ENCODE results near the gene AP2A2.

AP2A2 gene

DNA sequence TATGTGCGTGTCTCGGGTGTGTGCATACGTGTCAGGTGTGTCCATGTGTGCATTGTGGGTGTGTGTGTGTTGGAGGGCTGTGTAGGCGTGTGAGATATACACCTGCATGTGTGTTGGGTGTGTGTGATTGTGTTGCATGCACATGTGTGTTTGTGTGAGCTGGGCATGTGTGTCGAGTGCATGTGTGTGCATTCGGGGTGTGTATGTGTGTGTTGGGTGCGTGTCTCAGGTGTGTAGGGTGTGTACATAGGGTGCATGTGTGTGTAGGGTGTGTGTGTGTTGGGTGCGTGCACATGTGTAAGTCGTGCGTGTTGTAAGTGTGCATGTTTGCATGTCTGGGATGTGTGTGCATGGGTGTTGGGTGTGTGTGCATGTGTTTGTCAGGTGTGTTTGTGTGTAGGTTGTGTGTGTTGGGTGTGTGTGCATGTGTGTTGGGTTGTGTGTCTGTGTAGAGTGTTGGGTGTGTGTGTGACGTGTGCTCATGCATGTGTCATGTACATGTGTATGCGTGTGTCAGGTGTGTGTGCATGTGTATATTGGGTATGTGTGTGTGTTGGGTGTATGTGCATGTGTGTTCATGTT lies 106.7 kb downstream of the AP2A2 start:
- no peak for DNase-seq

DNA sequence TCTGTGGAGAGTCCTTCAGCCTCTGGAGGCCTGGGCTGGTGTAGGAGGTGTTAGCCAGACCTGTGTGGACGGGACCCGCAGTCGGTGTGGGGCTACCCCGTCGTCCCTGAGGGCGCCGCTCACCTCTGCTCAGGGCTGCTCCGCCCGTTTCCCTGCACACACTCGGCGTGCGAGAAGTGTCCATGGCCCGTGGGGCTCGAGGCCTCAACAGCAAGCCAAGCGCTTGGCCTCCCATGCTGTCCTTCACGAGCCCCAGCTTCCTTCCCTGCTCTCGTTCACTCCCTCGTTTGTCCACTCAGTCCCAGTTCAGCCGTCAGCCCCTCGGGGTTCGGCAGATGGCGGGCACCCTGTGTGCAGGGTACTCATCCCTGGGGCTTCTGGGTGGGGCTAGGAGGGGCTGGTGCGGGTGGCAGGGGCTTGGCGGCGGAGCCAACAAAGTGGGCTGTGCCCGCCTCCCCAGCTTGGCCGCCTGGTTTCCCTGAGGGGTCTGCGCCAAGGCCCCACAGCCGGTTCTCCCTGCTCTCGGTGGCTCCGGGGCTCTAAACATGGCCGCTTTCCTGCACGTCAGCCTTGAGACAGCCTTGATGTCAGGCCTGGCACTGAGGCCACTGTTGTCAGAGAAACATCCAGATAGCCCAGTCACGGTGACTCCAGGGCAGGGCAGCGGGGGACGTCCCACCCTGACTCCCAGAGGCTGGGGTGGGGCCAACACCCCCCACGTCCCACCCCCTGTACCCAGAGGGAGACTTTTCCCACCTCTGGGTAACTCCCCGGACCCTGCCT lies 107.5 kb downstream of the AP2A2 start:
- DNase-seq = no peak

DNA sequence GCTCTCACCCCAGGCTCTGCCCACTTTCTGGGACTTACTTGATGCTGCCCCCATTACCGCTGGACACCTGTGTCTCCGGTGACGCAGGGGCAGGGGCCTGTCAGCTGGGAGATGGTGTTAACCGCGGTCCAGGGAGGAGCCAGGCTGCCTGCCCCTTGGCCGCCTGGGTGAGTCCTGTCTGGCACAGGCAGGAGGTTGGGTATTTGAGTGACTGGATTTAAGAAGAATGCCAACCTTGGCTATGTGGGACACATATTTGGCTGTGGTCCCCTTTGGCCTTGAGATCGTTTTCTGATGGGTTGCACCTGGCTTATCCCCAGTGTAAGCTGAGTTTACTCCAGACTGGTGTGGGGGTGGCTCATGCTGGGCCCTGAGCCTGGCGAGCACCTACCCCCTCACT lies 108.3 kb downstream of the AP2A2 start:
- DNase-seq = no peak

DNA sequence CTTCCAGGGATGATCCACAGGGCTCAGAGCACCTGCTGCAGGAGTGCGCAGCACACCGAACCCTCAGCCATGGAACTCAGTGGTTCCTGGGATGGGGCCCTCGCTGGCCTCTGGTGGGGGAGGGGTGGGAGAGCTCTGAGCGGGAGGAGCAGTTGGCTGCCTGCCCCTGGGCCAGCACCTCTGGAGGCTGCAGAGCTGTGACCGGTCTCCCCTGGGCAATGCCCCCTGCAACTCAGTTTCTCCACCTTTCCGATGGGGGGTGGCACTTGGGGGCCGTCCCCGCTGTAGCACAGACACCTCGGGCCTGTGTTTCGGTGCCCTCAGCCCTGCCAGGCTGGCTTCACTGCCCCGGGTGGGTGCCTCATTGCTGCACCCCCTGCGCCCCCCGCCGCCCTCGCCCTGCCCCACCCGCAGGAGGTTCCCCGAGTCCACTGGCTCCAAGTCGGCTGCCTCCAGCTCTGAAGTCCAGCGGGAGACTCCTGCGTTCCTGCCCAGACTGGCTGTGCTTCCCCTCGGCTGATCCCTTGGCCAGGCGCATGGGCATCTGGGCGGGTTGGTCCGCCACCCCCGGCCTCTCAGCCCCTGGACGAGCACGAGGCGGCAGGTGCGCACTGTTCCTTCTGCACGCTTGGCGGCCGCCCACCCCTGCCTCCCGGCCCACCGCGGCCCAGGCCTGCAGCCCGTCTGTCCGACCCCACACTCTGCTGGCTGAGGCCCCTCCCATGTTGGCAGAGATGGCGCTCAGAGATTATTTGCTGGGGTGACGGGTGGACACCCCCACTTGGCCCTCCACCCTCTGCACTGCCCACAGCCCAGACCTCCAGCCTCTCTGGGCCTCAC lies 109.0 kb downstream of the AP2A2 start:
- no peak for DNase-seq

DNA sequence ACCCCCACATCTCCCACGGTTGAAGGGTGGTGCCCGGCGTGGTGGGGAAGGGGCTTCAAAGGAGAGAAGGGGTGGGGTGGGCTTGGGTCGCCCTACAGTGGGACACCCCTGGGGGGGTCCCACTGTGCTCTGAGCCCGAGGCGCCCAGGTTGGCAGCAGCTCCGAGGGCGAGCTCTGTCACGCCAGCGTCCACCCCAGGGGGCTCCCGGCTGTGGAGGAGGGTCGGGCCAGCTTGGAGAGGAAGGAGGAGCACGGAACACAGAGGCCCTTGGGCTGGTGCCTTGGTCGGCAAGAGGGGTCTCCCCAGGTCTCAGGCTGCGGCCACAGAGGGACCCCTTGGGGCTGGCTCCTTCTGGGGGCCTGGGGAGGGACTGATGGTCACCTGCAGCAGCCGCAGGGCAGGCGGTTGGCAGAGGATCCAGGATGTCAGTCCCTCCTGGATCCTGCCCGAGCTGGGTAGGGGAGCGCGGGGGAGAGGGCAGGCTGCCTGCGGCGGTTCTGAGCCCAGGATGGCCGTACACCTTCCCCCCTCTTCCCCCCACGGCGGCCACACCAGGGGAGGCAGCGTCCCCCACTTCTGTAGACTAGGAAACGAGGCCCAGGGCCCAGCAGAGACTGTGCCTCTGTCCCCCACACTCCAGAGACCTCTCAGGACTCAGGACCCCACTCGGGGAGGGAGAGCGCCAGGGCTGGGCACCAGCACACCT lies 110.1 kb downstream of the AP2A2 start:
- DNase-seq = no peak

DNA sequence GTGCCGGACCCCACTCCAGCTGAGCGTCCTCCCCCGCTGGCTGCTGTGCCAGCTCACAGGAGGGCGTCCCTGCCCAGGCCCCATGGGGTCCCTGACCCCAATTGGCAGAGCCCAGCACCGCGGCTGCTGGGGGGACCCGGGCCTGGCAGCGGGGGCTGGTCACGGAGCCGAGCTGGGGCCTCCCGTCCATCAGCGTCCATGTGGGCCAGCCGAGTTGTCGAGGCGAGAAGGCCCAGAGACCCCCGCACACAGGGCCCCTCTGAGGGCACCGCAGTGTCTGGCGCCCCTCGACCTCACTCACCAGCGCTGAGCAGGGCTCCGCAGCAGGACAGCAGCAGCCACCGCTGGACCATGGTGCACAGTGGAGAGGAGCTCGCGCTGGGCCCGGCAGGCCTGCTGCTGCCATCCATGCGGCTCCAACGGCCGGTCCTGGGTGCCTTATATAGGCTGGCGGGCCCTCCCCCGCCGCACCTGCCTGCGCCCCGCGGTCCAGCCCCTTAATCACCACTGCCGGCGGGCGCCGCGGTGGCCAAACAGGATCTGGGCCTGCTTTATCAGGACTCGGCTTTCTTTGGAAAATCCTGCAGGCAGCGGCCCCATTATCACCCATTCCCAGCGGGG lies 110.7 kb downstream of the AP2A2 start, which contains the start of gene MUC6:
Gene MUC6 (minus strand): TSS at position 416 of the 621 bp plus-strand sequence. CDS start 63 bp downstream, at position 353.
- DNase-seq = no peak

DNA sequence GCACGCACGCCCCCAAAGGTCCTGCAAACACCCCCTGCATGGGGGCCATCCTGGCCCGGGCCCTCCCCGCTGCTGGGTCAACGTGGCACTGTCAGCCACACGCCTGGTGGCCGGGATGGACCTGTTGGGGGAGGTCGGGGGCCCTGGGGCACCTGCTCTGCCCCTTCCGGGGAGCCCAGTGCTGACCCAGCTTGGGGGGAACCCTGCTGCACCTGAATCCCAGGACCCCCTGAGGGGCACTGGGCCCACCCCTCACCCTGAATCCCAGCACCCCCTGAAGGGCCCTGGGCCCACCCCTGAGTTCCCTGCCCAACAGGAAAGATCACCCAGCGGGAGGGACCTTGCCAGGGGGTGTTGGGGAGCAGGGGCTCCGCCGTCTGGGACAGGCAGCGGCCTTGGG lies 111.3 kb downstream of the AP2A2 start:
- no peak for DNase-seq

DNA sequence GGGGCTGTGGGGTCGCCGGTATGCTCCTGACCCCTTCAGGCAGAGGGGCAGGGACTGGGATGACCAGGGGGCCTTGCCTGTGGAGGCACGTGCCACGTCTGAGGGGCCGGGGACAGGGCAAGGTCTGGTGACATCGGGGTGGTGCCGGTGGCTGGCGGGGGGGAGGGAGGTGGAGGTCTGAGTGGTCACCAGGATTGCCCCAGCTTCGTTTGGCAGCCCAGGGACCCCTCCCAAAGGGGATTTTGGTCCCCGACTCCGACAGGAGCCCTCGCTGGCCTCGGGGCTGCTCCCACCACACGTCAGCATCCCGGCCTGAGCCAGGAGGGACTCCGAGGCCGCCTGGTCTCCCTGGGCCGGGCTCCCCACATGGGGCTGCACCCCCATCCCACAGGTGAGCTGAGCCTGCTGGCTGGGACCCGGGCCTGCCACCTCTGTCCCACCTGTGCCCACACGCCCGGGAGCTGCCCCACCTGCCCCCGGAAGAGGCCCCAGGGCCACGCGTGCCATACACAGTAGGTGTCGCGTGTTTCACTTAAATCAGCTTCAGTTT lies 111.9 kb downstream of the AP2A2 start:
- no peak for DNase-seq

DNA sequence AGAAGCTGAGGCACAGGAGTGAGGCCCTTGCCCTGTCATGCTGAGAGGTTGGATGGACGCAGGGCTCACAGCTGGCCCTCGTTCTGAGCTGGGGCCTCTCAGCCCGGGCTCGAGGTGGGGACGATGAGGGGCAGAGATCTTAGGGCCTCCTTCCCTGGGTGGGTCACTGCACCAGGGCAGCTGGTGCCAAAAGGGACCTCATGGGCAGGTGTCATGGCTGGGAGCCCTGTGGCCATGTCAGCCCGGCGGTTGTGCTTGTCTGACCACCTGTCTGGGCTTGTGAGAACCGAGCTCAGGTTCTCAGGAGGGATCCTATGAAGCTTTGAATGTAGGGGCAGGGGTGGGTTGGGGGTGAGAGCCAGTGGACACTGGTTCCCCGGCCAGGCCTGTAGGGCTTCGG lies 112.7 kb downstream of the AP2A2 start:
- DNase-seq = no peak

DNA sequence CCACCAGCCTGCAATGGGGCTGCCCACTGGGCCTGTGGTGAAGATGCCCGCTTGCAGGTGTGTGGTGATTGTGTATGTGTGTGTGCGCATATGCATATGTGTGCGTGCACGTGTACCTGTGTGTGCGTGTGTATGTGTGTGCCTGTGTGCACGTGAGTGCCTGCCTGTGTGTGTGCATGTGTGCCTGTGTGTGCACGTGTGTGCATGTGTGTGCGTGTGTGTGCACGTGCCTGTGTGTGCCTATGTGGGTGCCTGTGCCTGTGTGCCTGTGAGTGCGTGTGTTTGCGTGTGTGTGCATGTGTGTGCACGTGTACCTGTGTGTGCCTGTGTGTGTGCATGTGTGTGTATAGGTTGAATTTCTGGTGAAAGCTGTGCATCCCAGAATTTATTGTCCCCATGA lies 113.3 kb downstream of the AP2A2 start:
- no peak for DNase-seq

DNA sequence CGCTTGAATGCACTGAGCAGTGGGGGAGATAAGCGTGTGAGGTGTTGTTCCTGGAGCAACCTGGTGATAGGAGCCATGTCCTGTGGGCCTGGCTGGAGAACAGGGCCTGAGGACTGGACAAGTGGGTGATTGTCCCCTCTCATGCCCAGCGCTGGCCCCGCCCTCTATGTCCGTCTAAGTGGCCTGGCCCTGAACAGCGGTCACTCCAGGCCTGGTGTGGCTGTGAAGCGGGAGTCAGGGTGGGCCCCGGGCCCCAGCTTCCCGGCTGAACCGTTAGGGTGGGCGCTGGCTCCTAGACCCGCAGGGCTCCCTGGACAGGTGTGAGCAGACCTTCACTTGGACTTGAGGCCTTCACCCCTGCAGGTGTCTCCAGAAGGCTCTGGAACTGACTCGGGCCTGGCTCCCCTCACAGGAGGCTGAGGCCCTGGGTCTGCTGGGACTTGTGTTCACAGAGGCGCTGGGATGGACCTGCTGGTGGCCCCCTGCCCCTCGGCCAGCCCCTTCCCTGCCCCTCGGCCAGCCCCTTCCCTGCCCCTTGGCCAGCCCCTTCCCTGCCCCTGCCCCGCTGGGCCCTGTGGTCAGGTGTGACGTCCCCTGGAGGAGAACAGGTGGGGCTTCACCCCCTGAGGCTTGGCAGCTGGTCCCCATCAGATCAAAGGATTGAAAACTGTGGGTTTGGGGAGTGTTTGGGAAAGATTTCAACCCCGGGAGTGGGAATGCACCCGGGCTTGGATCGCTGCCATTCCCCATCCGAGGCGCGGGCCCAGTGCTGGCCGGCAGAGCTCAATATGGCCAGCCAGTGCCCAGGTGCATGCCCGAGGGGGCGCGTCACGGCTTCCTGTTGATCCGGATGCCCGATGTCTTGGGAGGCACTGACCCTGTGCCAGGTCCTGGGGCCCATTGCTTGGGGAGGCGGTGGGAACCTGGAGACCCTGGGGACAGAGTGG lies 114.1 kb downstream of the AP2A2 start:
- no peak for DNase-seq

DNA sequence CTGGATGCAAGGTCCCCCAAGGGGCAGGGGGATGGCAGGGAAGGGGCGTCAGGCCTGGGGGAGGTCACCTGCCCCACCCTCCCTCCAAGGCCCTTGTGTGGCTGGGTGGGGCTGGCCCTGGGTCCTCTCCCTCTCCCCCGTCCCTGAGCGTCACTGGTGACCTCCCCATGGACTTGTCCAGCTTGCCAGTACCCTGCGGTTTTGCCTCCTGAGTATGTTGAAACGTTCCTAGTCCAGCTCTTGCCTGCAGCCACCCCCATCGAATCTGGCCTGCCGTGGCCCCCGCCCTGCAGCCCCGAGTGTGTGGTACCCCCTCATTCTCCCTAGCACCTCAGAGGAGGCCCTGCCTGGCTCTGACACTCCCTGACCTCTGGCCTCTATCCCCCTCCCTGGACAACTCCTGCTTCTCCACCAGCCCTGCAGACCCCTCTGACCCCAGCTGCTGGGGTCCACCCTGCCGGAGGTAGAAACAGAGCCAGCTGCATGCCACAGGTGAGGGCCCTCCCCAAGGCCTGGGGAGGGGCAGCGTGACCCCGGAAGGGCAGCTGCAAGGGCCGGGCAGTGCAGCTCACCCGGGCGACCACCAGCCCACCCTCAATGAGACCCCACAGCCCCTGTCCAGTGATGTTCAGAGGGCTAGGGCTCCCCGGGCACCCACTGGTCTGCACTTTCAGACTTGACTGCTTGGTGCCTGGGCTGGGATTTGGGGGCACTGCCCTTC lies 114.9 kb downstream of the AP2A2 start:
- no peak for DNase-seq

DNA sequence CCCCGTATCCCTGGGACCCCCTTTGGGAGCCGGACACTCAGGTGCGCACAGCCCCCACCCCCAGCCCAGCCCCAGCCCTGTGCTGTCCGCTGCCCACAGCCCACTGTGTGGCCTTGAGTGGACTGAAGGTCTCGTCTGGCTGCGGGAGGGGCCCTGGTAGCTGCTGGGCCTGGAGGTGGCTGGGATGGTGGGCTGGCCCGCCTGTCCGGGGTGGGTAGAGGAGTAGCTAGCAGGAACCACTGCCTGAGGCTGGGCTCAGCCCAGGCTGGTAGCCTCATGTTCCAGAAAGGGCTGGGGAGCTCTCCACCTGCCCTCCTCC lies 115.4 kb downstream of the AP2A2 start:
- no peak for DNase-seq

DNA sequence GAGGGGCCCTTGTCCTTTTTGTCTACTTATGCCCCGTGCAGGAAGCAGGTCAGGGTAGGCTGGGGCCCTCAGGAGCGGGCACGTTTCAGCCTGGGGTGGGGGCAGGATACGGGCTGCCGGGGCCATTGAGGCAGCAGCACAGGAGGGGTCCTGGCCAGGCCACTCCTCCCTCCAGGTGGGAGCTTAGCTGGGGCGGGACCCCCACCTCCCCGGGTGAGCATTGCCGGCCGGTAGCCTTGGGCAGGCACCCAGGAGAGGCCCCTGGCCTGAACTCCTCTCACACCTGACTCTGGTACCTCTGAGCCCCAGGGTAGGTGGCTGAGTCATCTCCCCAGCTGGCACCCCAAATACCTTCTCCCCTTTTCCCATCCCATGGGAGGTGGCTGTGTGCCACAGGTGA lies 115.8 kb downstream of the AP2A2 start:
- no peak for DNase-seq

DNA sequence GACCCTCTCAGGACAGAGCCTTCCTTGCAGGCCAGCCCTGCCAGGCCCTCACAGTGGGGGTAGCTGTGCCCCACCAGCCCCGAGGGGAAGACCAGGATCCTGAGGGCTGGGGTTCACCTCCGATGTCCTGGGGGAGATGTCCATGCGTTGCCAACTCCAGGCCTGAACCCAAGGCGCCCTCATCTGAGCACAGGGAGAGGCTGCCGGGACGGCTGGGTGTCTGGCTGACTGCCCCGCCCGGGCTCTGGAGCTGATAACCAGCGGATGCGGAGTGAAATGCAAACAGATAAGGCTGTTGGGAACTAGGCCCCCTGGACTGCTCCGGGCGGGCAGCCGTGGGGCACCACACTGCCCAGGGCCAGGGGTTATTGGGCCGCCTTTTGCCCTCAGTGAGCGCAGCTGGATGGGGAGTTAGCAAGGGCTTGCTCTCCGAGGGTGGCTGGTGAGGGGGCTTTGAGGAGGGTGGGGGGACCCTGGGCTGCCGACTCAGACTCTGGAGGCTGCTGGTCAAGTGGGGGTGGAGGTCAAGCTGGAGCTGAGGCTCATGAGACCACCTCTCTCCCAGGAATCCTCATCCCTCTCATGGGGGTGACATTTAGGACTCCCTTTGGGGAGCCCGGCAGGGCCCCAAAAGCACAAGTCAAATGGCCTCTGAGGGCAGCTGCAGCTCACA lies 116.4 kb downstream of the AP2A2 start:
- DNase-seq = no peak

DNA sequence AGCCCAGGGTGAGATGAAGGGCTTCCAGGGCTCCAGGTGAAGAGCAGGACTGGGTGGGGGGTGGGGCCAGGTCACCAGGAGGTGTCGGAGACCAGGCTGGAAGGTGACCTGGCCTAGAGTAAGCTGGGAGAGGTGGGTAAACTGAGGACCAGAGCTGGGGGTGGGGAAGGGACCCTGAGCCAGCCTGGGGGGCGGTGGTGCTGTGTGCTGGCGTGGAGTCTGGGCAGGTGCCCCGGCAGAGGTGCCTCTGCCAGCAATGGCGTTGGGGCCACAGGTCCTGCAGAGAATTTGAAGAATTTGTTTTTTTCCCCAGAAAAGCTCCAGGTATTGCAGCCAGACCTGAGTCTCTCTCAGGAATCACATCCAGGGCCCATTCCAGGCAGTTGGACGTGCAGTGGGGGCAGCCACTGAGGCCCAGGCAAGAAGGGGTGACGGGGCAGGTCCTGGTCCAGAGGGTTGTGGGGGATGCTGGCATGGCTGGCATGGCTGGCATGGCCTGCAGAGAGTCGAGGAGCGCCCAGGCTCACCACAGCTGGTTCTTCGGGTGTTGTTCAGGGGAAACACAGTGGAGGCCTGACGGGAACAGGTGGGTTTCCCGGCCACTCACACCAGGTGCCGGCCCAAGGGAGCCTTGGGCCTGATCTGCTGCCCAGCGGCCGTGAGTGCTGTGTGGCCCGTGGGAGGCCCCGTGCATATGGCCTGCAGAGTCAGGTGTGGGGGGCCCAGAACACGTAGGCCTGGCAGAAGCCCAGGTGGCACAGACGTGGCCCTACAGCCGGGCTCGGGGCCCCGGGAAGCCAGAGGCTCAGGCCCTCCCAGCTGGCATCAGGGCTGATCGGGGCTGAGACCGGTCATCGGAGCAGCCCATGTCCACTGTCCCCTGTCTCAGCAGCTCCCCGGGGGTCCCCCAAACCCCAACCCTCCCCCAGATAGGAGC lies 117.2 kb downstream of the AP2A2 start:
- DNase-seq = no peak

DNA sequence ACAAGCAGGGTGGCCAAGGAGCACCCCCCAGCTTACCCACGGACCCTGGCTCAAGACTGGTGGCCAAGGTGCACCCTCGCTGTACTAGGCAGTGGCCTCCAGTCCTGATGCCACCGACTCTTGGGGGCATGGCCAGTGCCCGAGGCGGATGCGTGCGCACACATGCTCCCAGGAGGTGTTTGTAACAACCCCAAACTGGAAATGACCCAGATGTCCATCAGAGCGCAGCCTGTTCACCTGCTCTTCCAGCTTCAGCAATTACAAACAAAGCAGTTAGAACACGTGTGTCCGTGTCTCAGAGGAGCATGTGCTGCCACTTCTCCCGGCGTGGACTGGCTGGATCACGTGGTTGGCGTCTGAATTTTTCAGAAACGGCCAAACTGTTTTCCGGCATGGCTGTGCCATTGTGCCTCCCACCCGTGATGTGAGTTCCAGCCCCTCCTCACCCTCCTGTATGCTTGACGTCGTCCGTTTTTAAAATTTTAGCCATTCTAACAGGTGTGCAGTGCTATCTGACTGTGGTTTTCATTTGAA lies 118.0 kb downstream of the AP2A2 start:
- no peak for DNase-seq

DNA sequence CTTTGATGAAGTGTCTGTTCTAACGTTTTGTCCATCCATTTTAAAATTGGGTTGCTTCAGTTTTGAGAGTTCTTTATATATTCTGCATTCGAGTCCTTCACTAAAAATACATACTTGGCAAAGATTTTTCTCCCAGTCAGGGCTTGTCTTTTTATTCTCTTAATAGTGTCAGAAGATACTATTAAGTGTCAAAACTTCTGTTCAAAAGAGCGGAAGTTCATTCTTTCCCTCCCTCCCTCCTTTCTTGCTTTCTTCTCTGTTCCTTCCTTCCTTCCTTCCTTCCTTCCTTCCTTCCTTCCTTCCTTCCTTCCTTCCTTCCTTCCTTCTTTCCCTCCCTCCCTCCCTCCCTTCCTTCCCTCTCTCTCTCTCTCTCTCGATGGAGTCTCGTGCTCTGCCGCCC lies 118.5 kb downstream of the AP2A2 start:
- DNase-seq = no peak

All from midbrain (tissue), 1 donor.